Transverse colon (tissue), 4 donors: Measurements from ENCODE around the gene TRAPPC14. TPM values are rescaled to one million over a fixed set of nuclear protein-coding genes. Genes with fewer than 3 reads are reported as not detected.

Experiments
- DNase-seq: peaks from one replicate; pipeline ENCODE4 v3.0.0-alpha.2; 2019
- H3K27ac ChIP-seq, 4 donors: fragments of 200-600 bp; sonication (generic); 2 replicates each; pipeline ENCODE4 v1.5.1; 2016 to 2018; ENCODE audit warnings: inconsistent platforms in 4 of 4
- H3K27me3 ChIP-seq: fragments of 200-600 bp; sonication (generic); 2 replicates; pipeline ENCODE4 v1.5.1; 2017; ENCODE audit warnings: inconsistent platforms
- H3K36me3 ChIP-seq, 4 donors: fragments of 200-600 bp; sonication (generic); 2 replicates each; pipeline ENCODE4 v1.5.1; 2017 to 2019; ENCODE audit warnings: inconsistent platforms in 4 of 4
- H3K4me1 ChIP-seq, 4 donors: fragments of 200-600 bp; sonication (generic); 2 replicates each; pipeline ENCODE4 v1.5.1; 2017 to 2020; ENCODE audit warnings: inconsistent platforms in 4 of 4
- H3K4me3 ChIP-seq, 4 donors: fragments of 200-600 bp; sonication (generic); 1 replicate in 1 of 4; 2 replicates in 3 of 4; pipeline versions ENCODE4 v1.5.1 to v1.6.1; 2017 to 2019; ENCODE audit warnings: inconsistent platforms in 4 of 4
- H3K9me3 ChIP-seq, 2 donors: fragments of 200-600 bp; sonication (generic); 2 replicates each; pipeline ENCODE4 v1.5.1; 2017 to 2019; ENCODE audit warnings: inconsistent platforms in 2 of 2
- CTCF ChIP-seq, 5 experiments: fragments of 200-600 bp in 3 of 5; fragments of 450-650 bp in 2 of 5; sonication (generic) in 3 of 5; IDR thresholded peaks; 1 replicate in 2 of 5; 2 replicates in 3 of 5; pipeline ENCODE4 v1.5.1; 2016 to 2017; ENCODE audit warnings: antibody characterized with exemption in 5 of 5, inconsistent platforms in 3 of 5, mild to moderate bottlenecking in 2 of 5, moderate library complexity in 1 of 5
- EP300 ChIP-seq: sonication (generic); formaldehyde crosslinking; IDR thresholded peaks from one replicate; pipeline ENCODE4 v1.6.1; 2017; ENCODE audit warnings: antibody characterized with exemption, low read depth
- POLR2A ChIP-seq: fragments of 450-650 bp; IDR thresholded peaks from one replicate; pipeline ENCODE4 v1.6.1; 2016; ENCODE audit warnings: antibody characterized with exemption, mild to moderate bottlenecking, moderate library complexity
- POLR2AphosphoS5 ChIP-seq, 3 donors: sonication (generic); formaldehyde crosslinking; IDR thresholded peaks; one replicate each; pipeline ENCODE4 v1.6.1; 2016; ENCODE audit warnings: antibody characterized with exemption in 3 of 3
- WGBS, 2 donors: methylation state at CpG; one replicate each; pipeline ENCODE4 v1.1.5; 2018; ENCODE audit warnings: low coverage in 1 of 2; 5-methylcytosine and 5-hydroxymethylcytosine counted together
- in situ Hi-C, 4 donors: fragments of 200-750 bp; cut with MboI; loops; one replicate each; pipeline versions ENCODE4 v1.15.0 to v1.15.1; 2017; ENCODE audit warnings: low sequenced_read_pairs in 3 of 4, low pct_ligation_motif_present in 1 of 4, low pct_unique_long_range_greater_than_20kb in 1 of 4
- intact Hi-C: fragments of 100-400 bp; cut with DNase I; formaldehyde crosslinking; loops from one replicate; pipeline ENCODE4 v1.15.1; 2023; ENCODE audit warnings: low total_unique reads
- total RNA-seq, 4 donors: library from RNA; depleted of rRNA; stranded (reverse); fragments of >200 nt; gene quantifications; one replicate each; pipeline ENCODE4 v1.1.0, GENCODE V29; 2016

The TRAPPC14 gene
- total RNA-seq, 4 donors from 2014 or later = 43.5 to 111 (median 51.2) TPM

GRCh38 chr7:100118388-100119071, 40.0 kb downstream of the TRAPPC14 start:
- in situ Hi-C loops (no loop called here), intact Hi-C loops (no loop called here)
- no peak for DNase-seq
- Histone ChIP-seq H3K36me3 (no peaks in the 10 kb centered on the region), H3K4me1 (peaks cover 6 to 20% (median 17%) of the 10 kb centered on the region in 4 donors), H3K4me3 (peak overlapping the region; percentile 60 to 78 (median 73)), H3K27me3 (no peaks in the 10 kb centered on the region), H3K27ac (peak overlapping the region; percentile 88 to 94 (median 90)), H3K9me3 (no peaks in the 10 kb centered on the region)
- no peak for TF ChIP-seq EP300
- WGBS, 2 donors = 18 to 21% methylated on average over 11 to 18 of the region's 18 CpGs

DNA sequence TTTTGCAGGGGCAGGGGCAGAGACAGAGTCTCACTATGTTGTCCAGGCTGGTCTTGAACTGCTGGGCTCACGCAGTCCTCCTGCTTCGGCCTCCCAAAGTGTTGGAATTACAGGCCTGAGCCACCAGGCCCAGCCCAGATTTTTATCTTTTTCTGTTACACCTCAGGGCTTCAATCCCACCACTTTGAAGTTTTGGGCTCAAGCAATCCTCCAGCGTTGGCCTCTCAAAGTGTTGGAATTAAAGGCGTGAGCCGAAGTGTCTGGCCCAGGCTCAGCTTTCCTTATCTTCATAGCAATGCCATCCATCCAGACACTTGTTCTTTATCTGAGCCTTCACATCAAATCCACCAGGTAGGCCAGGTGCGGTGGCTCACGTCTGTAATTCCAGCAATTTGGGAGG, 43.5 kb downstream of the TRAPPC14 start:
- TF ChIP-seq POLR2AphosphoS5 (IDR thresholded peaks at IDR 0.05) (no peak), EP300 (no peak), CTCF (IDR thresholded peaks at IDR 0.05) (no peak), POLR2A (no peak)
- Histone ChIP-seq H3K4me3 (no peak overlapping the region), H3K9me3 (no peaks in the 10 kb centered on the region), H3K4me1 (peaks cover 6 to 12% (median 9%) of the 10 kb centered on the region in 4 donors), H3K27ac (no peak overlapping the region), H3K36me3 (peaks cover 0 to 9% (median 4%) of the 10 kb centered on the region in 4 donors), H3K27me3 (no peaks in the 10 kb centered on the region)
- in situ Hi-C loops = no loop called here
- intact Hi-C loops = no loop called here
- WGBS, 2 donors = 91 to 96% methylated on average over 5 to 7 of the region's 7 CpGs
- no peak for DNase-seq

DNA sequence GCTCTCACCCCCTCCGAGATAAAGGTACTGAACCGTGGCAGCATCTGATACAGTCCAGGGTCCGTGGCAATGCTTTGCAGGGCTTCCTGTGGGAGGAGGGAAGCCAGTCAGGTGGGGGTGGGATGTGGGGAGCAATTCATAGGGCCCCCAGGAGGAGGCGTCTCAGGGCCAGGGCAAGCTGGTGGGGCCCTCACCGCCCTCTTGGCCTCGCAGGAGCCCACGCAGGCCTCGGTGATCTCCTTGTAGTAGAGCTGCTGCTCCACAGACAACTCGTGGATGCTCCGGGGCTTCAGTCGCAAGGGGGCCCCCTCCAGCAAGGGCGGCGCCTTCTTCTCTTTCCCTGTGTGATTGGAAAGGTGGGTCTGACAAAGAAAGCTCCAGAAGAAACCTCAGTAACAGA, 46.6 kb downstream of the TRAPPC14 start:
- Histone ChIP-seq H3K27ac (no peak overlapping the region), H3K4me1 (no peaks in the 10 kb centered on the region), H3K9me3 (no peaks in the 10 kb centered on the region), H3K4me3 (no peak overlapping the region), H3K36me3 (peaks cover 0 to 17% (median 8%) of the 10 kb centered on the region in 4 donors), H3K27me3 (no peaks in the 10 kb centered on the region)
- in situ Hi-C loops = no loop called here
- intact Hi-C loops = no loop called here
- no peak for TF ChIP-seq POLR2AphosphoS5 (IDR thresholded peaks at IDR 0.05)
- no peak for TF ChIP-seq CTCF (IDR thresholded peaks at IDR 0.05)
- no peak for TF ChIP-seq POLR2A
- TF ChIP-seq EP300 = no peak
- 70 to 93% methylated on average over 2 to 13 of the region's 13 CpGs for WGBS, 2 donors
- DNase-seq = no peak

DNA sequence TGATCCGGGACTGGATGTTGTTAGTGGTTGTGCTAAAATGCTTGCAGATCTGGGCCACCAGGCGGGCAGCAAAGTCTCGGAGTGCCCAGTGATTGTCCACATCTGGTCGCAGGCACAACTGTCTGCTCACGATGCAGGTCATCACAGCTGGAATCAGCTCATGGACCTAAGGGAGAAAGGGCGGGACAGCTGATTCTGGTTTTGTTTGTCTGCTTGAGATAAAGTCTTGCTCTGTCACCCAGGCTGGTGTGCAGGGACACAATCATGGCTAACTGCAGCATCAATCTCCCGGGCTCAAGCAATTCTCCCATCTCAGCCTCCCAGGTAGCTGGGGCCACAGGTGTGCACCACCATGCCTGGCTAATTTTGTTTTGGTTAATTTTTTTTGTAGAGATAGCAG, 47.4 kb downstream of the TRAPPC14 start:
- in situ Hi-C loops = no loop called here
- Histone ChIP-seq H3K27ac (no peak overlapping the region), H3K4me3 (no peak overlapping the region), H3K9me3 (no peaks in the 10 kb centered on the region), H3K27me3 (no peaks in the 10 kb centered on the region), H3K36me3 (peaks cover 0 to 20% (median 9%) of the 10 kb centered on the region in 4 donors), H3K4me1 (no peaks in the 10 kb centered on the region)
- 95% methylated on average over 7 of the region's 7 CpGs; no CpG with 5 or more reads in 1 of the 2 donors for WGBS, 2 donors
- intact Hi-C loops = no loop called here
- DNase-seq = no peak
- TF ChIP-seq POLR2A (no peak), EP300 (no peak), POLR2AphosphoS5 (IDR thresholded peaks at IDR 0.05) (no peak), CTCF (IDR thresholded peaks at IDR 0.05) (no peak)
